ENCODE results near the gene RIC8A.

RIC8A gene

GRCh38 chr11:204587-205109 lies 2.9 kb upstream of the RIC8A start:
- no peak for DNase-seq

- no peak for DNase-seq
These were observed 2.1 kb upstream of the RIC8A start for GRCh38 chr11:205221-206001.

- DNase-seq, result no peak
These were observed 1.5 kb upstream of the RIC8A start for GRCh38 chr11:206002-206384.

- DNase-seq, result peak; percentile 21
These were observed 841 bp upstream of the RIC8A start for GRCh38 chr11:206526-207207.

GRCh38 chr11:207863-208180 lies 314 bp downstream of the RIC8A start:
- DNase-seq, result peak; percentile 71

- peak; percentile 85 for DNase-seq
These were observed 841 bp downstream of the RIC8A start for GRCh38 chr11:208181-208916.

- no peak for DNase-seq
These were observed 1.4 kb downstream of the RIC8A start for GRCh38 chr11:208917-209260.

GRCh38 chr11:209275-210121 lies 2.0 kb downstream of the RIC8A start:
- no peak for DNase-seq

GRCh38 chr11:210122-210802 lies 2.8 kb downstream of the RIC8A start:
- no peak for DNase-seq

GRCh38 chr11:210803-211180 lies 3.3 kb downstream of the RIC8A start:
- no peak for DNase-seq

- no peak for DNase-seq
These were observed 3.8 kb downstream of the RIC8A start for GRCh38 chr11:211295-211694.

- no peak for DNase-seq
These were observed 4.2 kb downstream of the RIC8A start for GRCh38 chr11:211741-212140.

GRCh38 chr11:212150-213100 lies 4.9 kb downstream of the RIC8A start:
- no peak for DNase-seq

GRCh38 chr11:213111-213510 lies 5.6 kb downstream of the RIC8A start:
- no peak for DNase-seq

GRCh38 chr11:214083-214482 lies 6.6 kb downstream of the RIC8A start:
- DNase-seq, result no peak

- no peak for DNase-seq
These were observed 8.1 kb downstream of the RIC8A start for GRCh38 chr11:215581-216037.

GRCh38 chr11:216081-216974 lies 8.8 kb downstream of the RIC8A start:
- no peak for DNase-seq

GRCh38 chr11:217704-218103 lies 10.2 kb downstream of the RIC8A start:
- DNase-seq, result no peak

GRCh38 chr11:218815-219593 lies 11.5 kb downstream of the RIC8A start:
- DNase-seq, result no peak

Data from inflammatory macrophage treated with lipopolysaccharide for 4 hours (primary cell).